Activated naive CD8-positive, alpha-beta T cell treated with anti-CD3 and anti-CD28 coated beads, Interleukin-2, amount 10 ng/mL, durations not matched to agents 7 days and 5 days (primary cell): Measurements from ENCODE around the gene RPL34. TPM values are rescaled to one million over a fixed set of nuclear protein-coding genes. Genes with fewer than 3 reads are reported as not detected.
"Not testable (repeated sequence)": the region's sequence is repeated elsewhere in the genome, so short reads cannot be mapped to it uniquely, and the experiment has no call there.

ENCODE experiments used
- ATAC-seq: fragments of 150-1000 bp; cut with Tn5 transposase; one replicate; pipeline ENCODE4 v1.10.0; 2021; ENCODE audit warnings: low read depth, moderate library complexity
- POLR2A ChIA-PET: fragments of 350-600 bp; sonication (Branson Sonifier 250); formaldehyde crosslinking; loops from one replicate; lab custom pipeline; 2021; ENCODE audit warnings: antibody characterized with exemption; lab: Charles Lee
- DNase-seq: peaks from one replicate; pipeline ENCODE4 v3.0.0; 2021
- H3K27ac Mint-ChIP-seq: one replicate; pipeline ENCODE4 v1.8.0; 2022; ENCODE audit warnings: mild to moderate bottlenecking, mixed read lengths
- H3K27me3 Mint-ChIP-seq: one replicate; pipeline ENCODE4 v1.8.0; 2022; ENCODE audit warnings: mild to moderate bottlenecking, moderate library complexity, mixed read lengths
- H3K36me3 Mint-ChIP-seq: one replicate; pipeline ENCODE4 v1.8.0; 2021; ENCODE audit warnings: mild to moderate bottlenecking, mixed read lengths
- H3K4me1 Mint-ChIP-seq: one replicate; pipeline ENCODE4 v1.8.0; 2021; ENCODE audit warnings: mixed read lengths
- H3K4me3 Mint-ChIP-seq: one replicate; pipeline ENCODE4 v1.8.0; 2022; ENCODE audit warnings: mild to moderate bottlenecking, moderate library complexity, mixed read lengths
- H3K9me3 Mint-ChIP-seq: one replicate; pipeline ENCODE4 v1.8.0; 2021; ENCODE audit warnings: mixed read lengths
- total RNA-seq, 2 experiments: library from RNA; stranded (reverse); gene quantifications; one replicate each; pipeline ENCODE4 v1.2.3, GENCODE V29; 2021

RPL34 gene
- total RNA-seq, result 1,000 to 10,000 TPM; 1,432 to 1,506 TPM

DNA sequence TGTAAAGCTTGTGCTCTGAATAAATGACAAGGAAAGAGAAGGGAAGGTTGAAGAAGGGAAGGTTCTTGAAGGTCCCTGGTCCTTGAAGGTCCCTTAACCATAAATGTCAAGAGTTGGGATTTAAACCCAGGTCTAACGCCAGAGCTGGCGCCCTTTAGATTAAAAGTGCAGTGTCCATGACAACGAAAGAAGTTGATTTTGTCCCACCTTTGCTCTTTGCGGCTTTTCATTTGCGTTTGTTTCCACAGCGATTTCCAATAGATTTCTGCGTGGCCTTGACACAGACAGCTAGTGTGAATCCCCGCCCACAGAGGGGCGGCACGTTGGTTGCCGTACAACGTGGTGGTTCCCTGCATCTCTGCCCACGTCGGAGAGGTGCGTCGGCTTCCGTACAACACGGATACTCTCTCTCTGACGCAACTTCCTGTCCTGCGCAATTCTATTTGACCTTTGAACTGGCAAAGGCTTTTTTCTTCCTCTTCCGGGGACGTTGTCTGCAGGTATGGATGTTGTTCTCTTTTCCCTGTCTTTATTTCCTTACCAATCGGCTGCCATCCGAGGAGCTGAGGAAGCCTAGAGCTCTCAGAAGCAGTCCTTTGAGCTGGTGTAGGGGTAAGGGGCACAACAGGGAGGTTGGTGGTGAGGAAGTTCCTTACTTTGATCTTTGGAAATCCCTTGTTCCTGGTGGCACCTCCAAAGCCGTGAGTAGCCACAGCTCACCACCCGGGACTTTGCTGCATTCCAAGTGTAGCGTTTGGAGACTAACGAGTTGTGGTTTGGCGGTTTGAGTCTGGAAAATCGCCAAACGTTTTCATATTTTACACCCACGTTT is at the start of gene RPL34:
Gene RPL34 (plus strand): TSS at position 476 of the 832 bp plus-strand sequence. CDS start 1,384 bp downstream, outside the sequence.
- Mint-ChIP-seq H3K36me3 (peaks cover 57% of the 10 kb centered on the region), H3K27ac (peak within 1 kb of the TSS; percentile 95), H3K4me3 (peak within 1 kb of the TSS; percentile 93), H3K9me3 (peaks cover 6% of the 10 kb centered on the region), H3K27me3 (no peaks in the 10 kb centered on the region), H3K4me1 (peaks cover 35% of the 10 kb centered on the region)
- POLR2A ChIA-PET, result interaction anchor here (0.7 to 2.1 kb wide), 8 partner anchors 9 to 590 kb away, joined by 3 to 15 read pairs (median 4); partner anchors contain the start of genes LEF1 and OSTC
- DNase-seq (peak; percentile 88), ATAC-seq (peak; percentile 99)

DNA sequence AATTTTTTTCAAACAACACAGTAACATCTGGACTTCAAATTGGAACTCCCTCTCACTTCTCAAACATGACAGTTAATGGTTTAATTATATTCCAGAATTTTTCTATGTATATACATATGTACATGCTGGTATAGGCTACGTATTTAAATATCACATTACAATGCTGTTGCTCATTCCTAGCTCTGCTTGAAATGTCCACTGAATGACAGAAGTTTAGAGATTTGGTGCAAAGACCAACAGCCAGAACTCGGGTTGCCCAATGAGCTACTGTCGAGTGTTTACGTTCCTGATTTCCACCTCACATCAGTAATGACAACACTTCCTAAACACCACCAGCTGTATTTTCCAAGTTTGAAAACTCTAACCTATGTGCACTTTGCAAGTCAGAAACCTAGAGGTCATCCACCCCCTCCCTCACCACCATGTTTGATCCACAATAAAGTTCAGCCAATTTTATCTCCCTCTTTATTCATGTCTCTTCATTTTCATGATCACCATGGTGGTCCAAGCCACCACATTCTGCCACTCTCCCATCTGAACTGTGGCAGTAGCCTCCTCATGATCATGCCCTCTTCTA is 49.3 kb upstream of the RPL34 start:
- Mint-ChIP-seq H3K27ac (no peak overlapping the region), H3K4me1 (peaks cover 27% of the 10 kb centered on the region), H3K27me3 (no peaks in the 10 kb centered on the region), H3K36me3 (peaks cover 3% of the 10 kb centered on the region), H3K4me3 (no peak overlapping the region), H3K9me3 (peaks cover 1% of the 10 kb centered on the region)
- ATAC-seq, result no peak
- POLR2A ChIA-PET, result no interaction called here
- no peak for DNase-seq

DNA sequence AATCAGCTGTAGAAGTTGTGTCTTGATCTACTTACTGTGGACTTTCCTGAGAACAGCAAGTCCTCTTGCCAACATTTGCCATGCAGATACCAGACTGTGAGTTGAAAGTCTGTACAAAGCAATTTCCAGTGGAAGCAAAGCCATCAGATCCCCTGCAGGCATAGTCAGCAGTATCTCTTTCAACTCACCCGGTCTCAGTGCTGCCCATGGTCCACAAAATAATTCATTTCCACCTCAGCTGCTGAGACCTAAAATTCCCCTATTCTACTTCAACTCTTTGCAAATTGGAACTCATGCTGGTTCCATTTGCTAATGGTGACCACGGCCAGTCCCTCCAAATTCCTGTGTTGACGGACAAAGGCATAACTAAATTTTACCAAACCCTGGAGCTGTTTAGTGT is 46.0 kb upstream of the RPL34 start:
- Mint-ChIP-seq H3K4me1 (peaks cover 22% of the 10 kb centered on the region), H3K27me3 (no peaks in the 10 kb centered on the region), H3K9me3 (peaks cover 1% of the 10 kb centered on the region), H3K36me3 (peaks cover 4% of the 10 kb centered on the region), H3K27ac (no peak overlapping the region), H3K4me3 (no peak overlapping the region)
- POLR2A ChIA-PET, result interaction anchor here (0.6 to 0.8 kb wide), 2 partner anchors 30 to 556 kb away, joined by 3 read pairs; no protein-coding TSS in a partner anchor
- ATAC-seq, result no peak
- no peak for DNase-seq

DNA sequence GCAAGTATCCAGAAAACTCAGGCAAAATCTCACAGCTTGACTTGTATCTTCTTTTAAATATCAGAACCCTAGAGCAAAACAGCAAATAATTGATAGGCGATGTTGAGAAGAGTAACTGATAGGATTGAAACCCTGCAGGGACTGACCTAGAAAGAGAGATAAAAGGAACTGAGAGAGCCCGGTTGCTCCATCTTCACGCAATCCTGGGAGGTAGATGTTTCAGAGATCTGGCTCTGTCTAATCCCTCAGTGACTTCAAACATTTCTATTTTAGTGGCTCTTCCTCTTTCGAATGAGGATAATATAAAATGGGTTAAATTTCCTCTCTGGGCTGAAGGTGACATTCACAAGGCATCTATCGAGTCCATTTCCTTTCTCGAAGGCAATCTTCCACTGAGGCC is 39.3 kb upstream of the RPL34 start:
- POLR2A ChIA-PET, result no interaction called here
- Mint-ChIP-seq H3K9me3 (peaks cover 1% of the 10 kb centered on the region), H3K27ac (no peak overlapping the region)

DNA sequence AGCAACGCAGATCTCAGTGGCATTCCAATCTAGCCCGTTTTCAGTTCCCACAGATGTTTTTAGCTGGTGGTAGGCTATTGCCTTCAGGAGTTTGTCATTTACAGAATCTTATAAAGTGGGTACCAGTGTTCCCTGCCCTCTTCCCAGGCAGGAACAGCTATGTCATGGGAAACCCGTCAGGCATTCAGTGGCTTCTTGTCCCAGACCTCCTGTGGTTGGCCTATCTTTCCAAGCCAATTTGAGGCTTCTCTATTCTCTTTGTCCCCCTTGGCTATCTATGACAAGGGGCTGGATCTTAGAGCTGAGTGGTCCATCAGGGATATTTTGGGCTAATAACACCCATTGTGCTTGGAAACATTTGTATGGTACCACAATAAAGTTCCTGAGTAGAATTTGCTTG is 33.6 kb upstream of the RPL34 start:
- no peak overlapping the region for H3K27ac Mint-ChIP-seq
- peaks cover 1% of the 10 kb centered on the region for H3K9me3 Mint-ChIP-seq
- no peaks in the 10 kb centered on the region for H3K27me3 Mint-ChIP-seq
- DNase-seq (no peak), ATAC-seq (no peak)
- H3K36me3 Mint-ChIP-seq, result peaks cover 14% of the 10 kb centered on the region
- H3K4me3 Mint-ChIP-seq, result no peak overlapping the region
- H3K4me1 Mint-ChIP-seq, result peaks cover 2% of the 10 kb centered on the region
- POLR2A ChIA-PET, result no interaction called here

More for the DNA sequence above, 39.3 kb upstream of the RPL34 start:
- no peaks in the 10 kb centered on the region for H3K27me3 Mint-ChIP-seq
- peaks cover 6% of the 10 kb centered on the region for H3K36me3 Mint-ChIP-seq
- peaks cover 2% of the 10 kb centered on the region for H3K4me1 Mint-ChIP-seq
- ATAC-seq (no peak), DNase-seq (no peak)
- H3K4me3 Mint-ChIP-seq, result no peak overlapping the region

DNA sequence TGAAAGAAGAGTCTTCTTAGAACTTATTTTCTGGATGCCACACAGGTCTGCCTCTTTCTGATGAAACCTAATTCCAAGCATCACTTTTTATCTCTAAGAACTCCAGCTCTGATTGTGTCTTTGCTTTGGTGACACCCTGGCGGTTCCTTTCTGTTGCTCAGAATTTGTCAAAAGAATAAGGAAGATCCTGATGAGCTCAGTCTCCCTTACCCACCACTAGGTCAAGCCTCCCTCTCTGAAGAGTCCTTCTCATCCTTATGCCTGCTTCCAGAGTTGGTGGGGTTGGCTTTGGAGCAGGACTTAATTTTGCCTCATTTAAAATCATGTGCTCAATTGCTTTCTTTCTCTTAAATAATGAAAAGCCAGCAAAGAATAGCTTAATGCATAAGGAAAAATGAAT is 31.5 kb upstream of the RPL34 start:
- POLR2A ChIA-PET, result interaction anchor here (0.7 kb wide), 1 partner anchor 598 kb away, joined by 3 read pairs; no protein-coding TSS in a partner anchor
- ATAC-seq, result no peak
- no peak for DNase-seq

DNA sequence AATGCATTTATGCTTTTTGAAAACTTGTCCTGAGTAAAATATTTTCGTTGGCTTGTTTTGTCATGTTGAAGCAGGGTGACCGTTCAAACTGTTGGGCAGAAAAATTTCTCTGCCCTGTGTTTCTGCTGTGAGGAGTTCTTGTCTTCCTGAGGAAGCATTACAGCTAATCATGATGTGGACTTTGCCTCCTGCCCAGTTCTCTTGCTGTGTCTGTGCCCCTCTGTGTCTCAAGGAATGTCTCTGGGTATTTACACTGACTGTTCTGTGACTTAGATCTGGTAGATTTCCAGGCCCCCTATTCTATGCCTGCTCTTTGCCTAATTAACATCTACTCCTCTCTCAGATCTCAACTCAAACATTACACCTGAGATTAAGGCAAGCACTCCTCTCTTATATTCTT is 30.4 kb upstream of the RPL34 start:
- POLR2A ChIA-PET, result no interaction called here
- ATAC-seq, result no peak
- no peak for DNase-seq
- peaks cover 2% of the 10 kb centered on the region for H3K4me1 Mint-ChIP-seq
- H3K4me3 Mint-ChIP-seq, result no peak overlapping the region
- H3K9me3 Mint-ChIP-seq, result no peaks in the 10 kb centered on the region
- H3K27me3 Mint-ChIP-seq, result no peaks in the 10 kb centered on the region
- peaks cover 29% of the 10 kb centered on the region for H3K36me3 Mint-ChIP-seq
- no peak overlapping the region for H3K27ac Mint-ChIP-seq

More for the DNA sequence above, 31.5 kb upstream of the RPL34 start:
- Mint-ChIP-seq H3K9me3 (peaks cover 1% of the 10 kb centered on the region), H3K36me3 (peaks cover 25% of the 10 kb centered on the region), H3K27ac (no peak overlapping the region), H3K27me3 (no peaks in the 10 kb centered on the region), H3K4me1 (peaks cover 2% of the 10 kb centered on the region), H3K4me3 (no peak overlapping the region)

DNA sequence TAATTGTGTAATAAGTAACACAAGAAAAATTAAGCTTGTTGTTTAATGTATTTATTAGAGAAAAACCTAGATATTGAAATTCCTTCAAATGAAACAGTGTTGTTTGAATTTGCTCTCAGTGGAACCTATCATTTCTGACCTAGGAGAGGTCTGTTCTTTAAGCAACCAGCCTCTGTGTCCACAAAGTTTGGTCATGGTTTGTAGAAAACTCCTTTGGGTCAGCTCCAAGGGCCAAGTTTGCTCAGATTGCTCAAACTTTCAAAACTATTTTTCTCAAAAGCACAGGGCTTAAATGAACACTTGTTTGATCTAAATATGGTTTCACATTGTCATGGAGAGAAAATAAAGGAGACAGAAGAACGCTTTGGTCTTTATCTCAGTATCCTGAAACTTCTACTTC is 29.6 kb upstream of the RPL34 start:
- Mint-ChIP-seq H3K9me3 (no peaks in the 10 kb centered on the region), H3K36me3 (peaks cover 31% of the 10 kb centered on the region), H3K4me3 (no peak overlapping the region), H3K4me1 (peaks cover 2% of the 10 kb centered on the region), H3K27ac (no peak overlapping the region), H3K27me3 (no peaks in the 10 kb centered on the region)
- no peak for ATAC-seq
- POLR2A ChIA-PET, result no interaction called here
- no peak for DNase-seq

DNA sequence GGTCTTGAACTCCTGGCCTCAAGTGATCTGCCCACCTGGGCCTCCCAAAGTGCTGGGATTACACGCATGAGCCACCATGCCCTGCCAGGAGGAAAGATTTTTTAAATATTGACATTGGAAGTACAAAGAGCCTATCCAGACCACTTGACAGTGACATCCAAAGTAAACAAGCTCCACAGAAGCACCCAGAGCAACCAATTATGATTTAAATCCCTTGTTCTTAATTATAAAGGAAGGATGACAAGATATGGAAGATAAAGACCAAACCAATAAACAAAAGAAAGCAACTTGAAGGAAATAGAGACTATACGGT is 27.7 kb upstream of the RPL34 start:
- Mint-ChIP-seq H3K27me3 (no peaks in the 10 kb centered on the region), H3K27ac (no peak overlapping the region), H3K36me3 (peaks cover 32% of the 10 kb centered on the region), H3K4me3 (no peak overlapping the region), H3K9me3 (no peaks in the 10 kb centered on the region), H3K4me1 (peaks cover 2% of the 10 kb centered on the region)
- POLR2A ChIA-PET, result no interaction called here
- DNase-seq, result no peak
- no peak for ATAC-seq

DNA sequence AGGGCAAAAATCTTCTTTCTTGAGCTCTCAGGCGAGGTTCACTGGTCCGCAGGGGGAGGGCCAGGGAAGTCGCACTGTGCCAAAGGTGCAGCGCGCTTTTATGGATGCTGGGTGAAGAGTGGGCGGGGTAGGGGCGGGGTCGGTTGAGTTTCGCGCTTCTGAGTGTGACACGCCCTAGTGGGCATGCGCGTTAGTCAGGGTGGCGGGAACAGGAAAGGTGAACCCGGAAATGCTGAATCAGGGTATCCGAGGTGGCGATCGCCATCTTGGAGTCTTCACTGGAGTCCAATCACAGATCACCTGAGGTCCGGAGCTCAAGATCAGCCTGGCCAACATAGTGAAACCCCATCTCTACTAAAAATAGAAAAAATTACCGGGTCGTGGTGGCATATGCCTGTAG is 26.1 kb upstream of the RPL34 start:
- DNase-seq, H3K27me3 Mint-ChIP-seq, H3K9me3 Mint-ChIP-seq, H3K4me3 Mint-ChIP-seq, H3K4me1 Mint-ChIP-seq, ATAC-seq, H3K27ac Mint-ChIP-seq: not testable (repeated sequence)
- H3K36me3 Mint-ChIP-seq, result peaks cover 32% of the 10 kb centered on the region
- POLR2A ChIA-PET, result interaction anchor here (0.7 kb wide), 1 partner anchor 456 kb away, joined by 4 read pairs; no protein-coding TSS in a partner anchor

DNA sequence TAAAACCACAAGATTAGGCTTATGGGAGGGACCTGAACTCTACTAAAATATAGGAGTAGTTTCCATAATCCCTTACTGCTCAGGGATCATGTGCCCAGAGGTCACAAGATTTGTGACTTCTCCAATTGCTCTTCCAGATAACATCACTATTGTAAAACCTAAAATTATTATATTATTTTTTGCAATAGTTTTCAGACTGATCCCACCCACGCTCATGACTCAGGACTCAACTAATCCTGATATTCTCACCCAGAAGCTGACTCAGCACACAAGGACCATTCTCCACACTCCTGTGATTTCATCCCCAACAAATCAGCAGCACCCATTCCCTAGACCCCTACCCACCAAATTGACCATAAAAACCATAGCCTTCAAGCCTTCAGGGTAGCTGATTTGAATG is 24.0 kb upstream of the RPL34 start:
- Mint-ChIP-seq H3K27me3 (no peaks in the 10 kb centered on the region), H3K4me3 (no peak overlapping the region), H3K27ac (no peak overlapping the region), H3K9me3 (no peaks in the 10 kb centered on the region), H3K4me1 (peaks cover 6% of the 10 kb centered on the region), H3K36me3 (peaks cover 27% of the 10 kb centered on the region)
- POLR2A ChIA-PET, result no interaction called here
- no peak for DNase-seq
- no peak for ATAC-seq

DNA sequence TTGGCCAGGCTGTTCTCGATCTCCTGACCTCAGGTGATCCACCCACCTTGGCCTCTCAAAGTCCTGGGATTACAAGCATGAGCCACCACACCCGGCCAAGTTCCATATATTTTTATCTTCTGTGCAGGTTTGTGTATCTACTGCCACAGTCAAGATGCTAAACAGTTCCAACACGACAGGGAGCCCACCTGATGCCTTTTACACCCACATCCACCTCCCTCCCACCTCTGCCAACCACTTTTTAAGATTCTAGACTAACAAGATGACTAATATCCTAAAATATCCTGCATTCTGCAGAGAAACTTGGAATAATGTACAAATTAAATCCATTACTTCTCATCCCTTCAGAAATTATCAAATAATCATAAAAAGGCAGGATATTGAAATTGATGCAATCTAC is 19.3 kb upstream of the RPL34 start:
- Mint-ChIP-seq H3K4me3 (no peak overlapping the region), H3K9me3 (no peaks in the 10 kb centered on the region), H3K27ac (peak overlapping the region; percentile 26), H3K36me3 (peaks cover 4% of the 10 kb centered on the region), H3K27me3 (no peaks in the 10 kb centered on the region), H3K4me1 (peaks cover 10% of the 10 kb centered on the region)
- no peak for DNase-seq
- POLR2A ChIA-PET, result no interaction called here
- ATAC-seq, result no peak

DNA sequence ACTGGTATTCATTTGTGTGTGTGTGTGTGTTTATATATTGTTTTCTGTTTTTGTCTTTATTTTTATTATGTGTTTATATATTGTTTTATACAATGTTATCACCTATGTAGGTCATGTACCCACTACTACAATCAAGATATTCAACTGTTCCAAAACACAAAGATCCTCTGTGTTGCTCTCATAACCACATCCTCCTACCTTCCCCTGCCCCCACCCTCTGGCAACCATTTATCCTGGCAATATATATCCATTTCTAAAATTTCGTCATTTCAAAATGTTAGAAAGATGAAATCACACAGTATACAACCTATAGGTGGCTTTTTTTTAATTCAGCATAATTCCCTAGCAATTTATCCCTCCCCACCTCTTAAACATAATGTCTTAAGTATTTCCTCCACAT is 18.8 kb upstream of the RPL34 start:
- POLR2A ChIA-PET, result no interaction called here
- DNase-seq, result no peak
- peak; percentile 82 for ATAC-seq
- peaks cover 10% of the 10 kb centered on the region for H3K4me1 Mint-ChIP-seq
- no peaks in the 10 kb centered on the region for H3K27me3 Mint-ChIP-seq
- no peak overlapping the region for H3K4me3 Mint-ChIP-seq
- no peak overlapping the region for H3K27ac Mint-ChIP-seq
- no peaks in the 10 kb centered on the region for H3K9me3 Mint-ChIP-seq
- H3K36me3 Mint-ChIP-seq, result peaks cover 3% of the 10 kb centered on the region

DNA sequence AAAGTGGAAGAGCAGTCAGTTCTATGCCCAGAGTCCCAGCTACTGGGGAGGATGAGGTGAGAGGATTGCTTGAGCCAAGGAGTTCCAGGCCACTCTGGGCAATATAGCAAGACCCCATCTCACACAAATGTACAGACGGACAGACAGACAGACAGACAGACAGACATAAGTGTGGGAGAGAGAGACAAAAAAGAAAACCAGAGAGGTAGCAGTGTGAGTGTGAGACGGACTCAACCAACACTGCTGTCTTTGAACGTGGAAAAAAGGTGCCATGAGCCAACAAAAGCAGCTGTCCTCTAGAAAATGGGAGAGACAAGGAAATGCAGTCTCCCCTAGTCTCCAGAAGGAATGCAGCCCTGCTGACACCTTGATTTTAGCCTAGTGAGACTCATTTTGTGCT is 18.2 kb upstream of the RPL34 start:
- peaks cover 10% of the 10 kb centered on the region for H3K4me1 Mint-ChIP-seq
- no peak overlapping the region for H3K27ac Mint-ChIP-seq
- no peaks in the 10 kb centered on the region for H3K9me3 Mint-ChIP-seq
- H3K4me3 Mint-ChIP-seq, result no peak overlapping the region
- H3K36me3 Mint-ChIP-seq, result peaks cover 6% of the 10 kb centered on the region
- no peak for DNase-seq
- ATAC-seq, result no peak
- no peaks in the 10 kb centered on the region for H3K27me3 Mint-ChIP-seq
- POLR2A ChIA-PET, result no interaction called here
